GM23338 (cell line): ENCODE measurements around the gene TTYH1. TPM values are rescaled to one million over a fixed set of nuclear protein-coding genes. Genes with fewer than 3 reads are reported as not detected.

Experiments
- ATAC-seq: fragments of 200-7000 bp; cut with Tn5 transposase; 3 replicates; pipeline ENCODE4 v1.9.1; 2020
- DNase-seq: peaks from one replicate; pipeline ENCODE4 v3.0.0-alpha.2; 2015; ENCODE audit warnings: low spot score
- H2AFZ ChIP-seq: fragments of 200-600 bp; sonication (generic); 2 replicates; pipeline ENCODE4 v1.8.0; 2016; ENCODE audit warnings: antibody characterized with exemption, mild to moderate bottlenecking, moderate library complexity
- H3F3A ChIP-seq: fragments of 200-600 bp; sonication (generic); replicated peaks from 2 replicates; pipeline ENCODE4 v1.8.0; 2017; ENCODE audit warnings: antibody characterized with exemption, mixed run types, low read depth
- H3K27ac ChIP-seq: fragments of 200-600 bp; sonication (generic); 2 replicates; pipeline ENCODE4 v1.6.1; 2016; ENCODE audit warnings: low read depth
- H3K27me3 ChIP-seq: fragments of 200-600 bp; sonication (generic); 2 replicates; pipeline ENCODE4 v1.8.0; 2016; ENCODE audit warnings: mild to moderate bottlenecking, mixed run types, moderate library complexity; ENCODE audit not compliant: insufficient read depth
- H3K36me3 ChIP-seq: fragments of 200-600 bp; sonication (generic); 2 replicates; pipeline ENCODE4 v1.8.0; 2016; ENCODE audit warnings: mild to moderate bottlenecking; ENCODE audit not compliant: insufficient read depth
- H3K4me1 ChIP-seq: fragments of 200-600 bp; sonication (generic); 2 replicates; pipeline ENCODE4 v1.8.0; 2016; ENCODE audit warnings: mild to moderate bottlenecking, moderate library complexity; ENCODE audit not compliant: insufficient read depth
- H3K4me2 ChIP-seq: fragments of 200-600 bp; sonication (generic); 2 replicates; pipeline ENCODE4 v1.7.1; 2017; ENCODE audit warnings: mixed run types
- H3K4me3 ChIP-seq: fragments of 200-600 bp; sonication (generic); 2 replicates; pipeline ENCODE4 v1.6.1; 2016; ENCODE audit warnings: mixed run types
- H3K79me2 ChIP-seq: fragments of 200-600 bp; sonication (generic); replicated peaks from 2 replicates; pipeline ENCODE4 v1.8.0; 2017; ENCODE audit warnings: mild to moderate bottlenecking; ENCODE audit not compliant: insufficient read depth
- H3K9me2 ChIP-seq: fragments of 200-600 bp; sonication (generic); 2 replicates; pipeline ENCODE4 v1.8.0; 2017; ENCODE audit not compliant: insufficient read depth
- H4K20me1 ChIP-seq: fragments of 200-600 bp; sonication (generic); replicated peaks from 2 replicates; pipeline ENCODE4 v1.8.0; 2017; ENCODE audit warnings: mild to moderate bottlenecking; ENCODE audit not compliant: insufficient read depth
- H3K27ac Mint-ChIP-seq: 2 replicates; pipeline ENCODE4 v1.8.0; 2020; ENCODE audit warnings: inconsistent platforms, mild to moderate bottlenecking, moderate library complexity, mixed read lengths
- H3K27me3 Mint-ChIP-seq: 3 replicates; pipeline ENCODE4 v1.8.0; 2022; ENCODE audit warnings: low read depth, mild to moderate bottlenecking, moderate library complexity, mixed read lengths, inconsistent platforms; ENCODE audit not compliant: insufficient read depth, poor library complexity
- H3K36me3 Mint-ChIP-seq: 3 replicates; pipeline ENCODE4 v1.8.0; 2021; ENCODE audit warnings: low read depth, mild to moderate bottlenecking, inconsistent platforms, moderate library complexity, mixed read lengths
- H3K4me1 Mint-ChIP-seq: 3 replicates; pipeline ENCODE4 v1.8.0; 2020; ENCODE audit warnings: mild to moderate bottlenecking, inconsistent platforms, mixed read lengths
- H3K4me3 Mint-ChIP-seq: 3 replicates; pipeline ENCODE4 v1.8.0; 2021; ENCODE audit warnings: moderate library complexity, mild to moderate bottlenecking, inconsistent platforms, mixed read lengths
- H3K9me3 Mint-ChIP-seq: 3 replicates; pipeline ENCODE4 v1.8.0; 2020; ENCODE audit warnings: moderate library complexity, mild to moderate bottlenecking, inconsistent platforms, mixed read lengths
- CTCF ChIP-seq, 2 experiments: fragments of 200-600 bp in 1 of 2; sonication (generic) in 1 of 2; conservative IDR thresholded peaks; 2 replicates each; pipeline versions ENCODE4 v1.5.1 to v1.6.1; 2016 to 2017; ENCODE audit warnings: antibody characterized with exemption in 2 of 2, low read depth in 2 of 2, mild to moderate bottlenecking in 2 of 2, moderate library complexity in 1 of 2
- ETS1 ChIP-seq: IDR thresholded peaks from 2 replicates; pipeline ENCODE4 v1.6.1; 2016; ENCODE audit warnings: antibody characterized with exemption
- EZH2 ChIP-seq: fragments of 200-600 bp; sonication (generic); IDR thresholded peaks from one replicate; pipeline ENCODE4 v1.8.0; 2017; ENCODE audit warnings: antibody characterized with exemption, mild to moderate bottlenecking, low read depth; ENCODE audit not compliant: unreplicated experiment
- EZH2phosphoT487 ChIP-seq: fragments of 200-600 bp; sonication (generic); IDR thresholded peaks from one replicate; pipeline ENCODE4 v1.8.1; 2018; ENCODE audit warnings: antibody characterized with exemption; ENCODE audit not compliant: unreplicated experiment
- NANOG ChIP-seq: IDR thresholded peaks from 2 replicates; pipeline ENCODE4 v1.6.1; 2016; ENCODE audit warnings: antibody characterized with exemption, borderline replicate concordance
- REST ChIP-seq: IDR thresholded peaks from one replicate; pipeline ENCODE4 v1.6.1; 2018; ENCODE audit warnings: antibody characterized with exemption; ENCODE audit not compliant: unreplicated experiment
- STAT1 ChIP-seq: IDR thresholded peaks from one replicate; pipeline ENCODE4 v1.6.1; 2016; ENCODE audit warnings: antibody characterized with exemption; ENCODE audit not compliant: unreplicated experiment
- ZNF114 ChIP-seq: fragments of 250-450 bp; sonication (Bioruptor Pico); IDR thresholded peaks from 2 replicates; pipeline ENCODE4 v1.5.0; 2020; ENCODE audit warnings: mild to moderate bottlenecking, moderate library complexity
- ZNF331 ChIP-seq: fragments of 250-450 bp; sonication (Bioruptor Pico); IDR thresholded peaks from 2 replicates; pipeline ENCODE4 v1.5.0; 2020; ENCODE audit warnings: low read depth, mild to moderate bottlenecking, moderate library complexity
- ZNF462 ChIP-seq: fragments of 250-450 bp; sonication (Bioruptor Pico); IDR thresholded peaks from 2 replicates; pipeline ENCODE4 v1.5.0; 2020; ENCODE audit warnings: mild to moderate bottlenecking, moderate library complexity
- polyA plus RNA-seq: library from polyadenylated mRNA; unstranded; fragments of >200 nt; fragmentation: Nextera tagmentation; extraction: Ambion mirVana; gene quantifications from 2 replicates; pipeline ENCODE4 v1.2.1, GENCODE V29; 2016
- total RNA-seq: library from RNA; depleted of rRNA; stranded (reverse); fragments of >200 nt; shearing (Covaris generic); gene quantifications from 2 replicates; pipeline ENCODE4 v1.2.3, GENCODE V29; 2014

The TTYH1 gene
- total and polyA plus RNA-seq, 2 experiments from 2014 or later = 18.2 to 40.8 TPM

GRCh38 chr19:54428323-54429175, 13.3 kb downstream of the TTYH1 start:
- Histone ChIP-seq H3F3A (no peaks in the 10 kb centered on the region), H3K4me3 (no peak overlapping the region), H3K27me3 (no peaks in the 10 kb centered on the region), H3K27ac (no peak overlapping the region), H2AFZ (no peak overlapping the region), H4K20me1 (no peaks in the 10 kb centered on the region; the same call in 1 of the 2 replicates), H3K4me2 (no peak overlapping the region), H3K9me2 (no peaks in the 10 kb centered on the region), H3K79me2 (no peaks in the 10 kb centered on the region), H3K4me1 (no peaks in the 10 kb centered on the region), H3K36me3 (no peaks in the 10 kb centered on the region)
- no peak overlapping the region for H3K27ac Mint-ChIP-seq
- TF ChIP-seq ZNF114 (CRISPR knock-in tag) (no peak), REST (no peak), ETS1 (no peak), ZNF331 (CRISPR knock-in tag) (no peak), NANOG (no peak), ZNF462 (no peak), EZH2 (no peak), CTCF (conservative IDR thresholded peaks at IDR 0.05; ENCODE audit: low read depth in 2 of 2) (no peak), EZH2phosphoT487 (no peak), STAT1 (no peak)
- H3K4me3 Mint-ChIP-seq = no peak overlapping the region
- ATAC-seq = no peak
- H3K27me3 Mint-ChIP-seq = peaks cover 27% of the 10 kb centered on the region
- H3K36me3 Mint-ChIP-seq = peaks cover 42% of the 10 kb centered on the region
- peaks cover 15% of the 10 kb centered on the region for H3K4me1 Mint-ChIP-seq
- DNase-seq = no peak
- H3K9me3 Mint-ChIP-seq = no peaks in the 10 kb centered on the region; the same call in 2 of the 3 replicates
